ENCODE results near the gene LRRTM1.

Gene LRRTM1

GRCh38 chr2:80269806-80270205 lies 34.7 kb downstream of the LRRTM1 start:
- Histone ChIP-seq H3K4me3 (replicated peaks; ENCODE audit: insufficient read depth, low read length) (no peak overlapping the region), H3K27me3 (ENCODE audit: insufficient read depth, poor library complexity, severe bottlenecking) (no peaks in the 10 kb centered on the region), H3K27ac (replicated peaks) (no peak overlapping the region)
- no peak for TF ChIP-seq GABPA (IDR thresholded peaks at IDR 0.05; ENCODE audit: low read depth)
- TF ChIP-seq, protein P1, sequence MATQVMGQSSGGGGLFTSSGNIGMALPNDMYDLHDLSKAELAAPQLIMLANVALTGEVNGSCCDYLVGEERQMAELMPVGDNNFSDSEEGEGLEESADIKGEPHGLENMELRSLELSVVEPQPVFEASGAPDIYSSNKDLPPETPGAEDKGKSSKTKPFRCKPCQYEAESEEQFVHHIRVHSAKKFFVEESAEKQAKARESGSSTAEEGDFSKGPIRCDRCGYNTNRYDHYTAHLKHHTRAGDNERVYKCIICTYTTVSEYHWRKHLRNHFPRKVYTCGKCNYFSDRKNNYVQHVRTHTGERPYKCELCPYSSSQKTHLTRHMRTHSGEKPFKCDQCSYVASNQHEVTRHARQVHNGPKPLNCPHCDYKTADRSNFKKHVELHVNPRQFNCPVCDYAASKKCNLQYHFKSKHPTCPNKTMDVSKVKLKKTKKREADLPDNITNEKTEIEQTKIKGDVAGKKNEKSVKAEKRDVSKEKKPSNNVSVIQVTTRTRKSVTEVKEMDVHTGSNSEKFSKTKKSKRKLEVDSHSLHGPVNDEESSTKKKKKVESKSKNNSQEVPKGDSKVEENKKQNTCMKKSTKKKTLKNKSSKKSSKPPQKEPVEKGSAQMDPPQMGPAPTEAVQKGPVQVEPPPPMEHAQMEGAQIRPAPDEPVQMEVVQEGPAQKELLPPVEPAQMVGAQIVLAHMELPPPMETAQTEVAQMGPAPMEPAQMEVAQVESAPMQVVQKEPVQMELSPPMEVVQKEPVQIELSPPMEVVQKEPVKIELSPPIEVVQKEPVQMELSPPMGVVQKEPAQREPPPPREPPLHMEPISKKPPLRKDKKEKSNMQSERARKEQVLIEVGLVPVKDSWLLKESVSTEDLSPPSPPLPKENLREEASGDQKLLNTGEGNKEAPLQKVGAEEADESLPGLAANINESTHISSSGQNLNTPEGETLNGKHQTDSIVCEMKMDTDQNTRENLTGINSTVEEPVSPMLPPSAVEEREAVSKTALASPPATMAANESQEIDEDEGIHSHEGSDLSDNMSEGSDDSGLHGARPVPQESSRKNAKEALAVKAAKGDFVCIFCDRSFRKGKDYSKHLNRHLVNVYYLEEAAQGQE (IDR thresholded peaks at IDR 0.05; ENCODE audit: insufficient replicate concordance, low read depth) = no peak
- no peak for TF ChIP-seq POLR2AphosphoS5 (IDR thresholded peaks at IDR 0.05; ENCODE audit: low read depth)
- no peak for TF ChIP-seq SPI1 (IDR thresholded peaks at IDR 0.05; ENCODE audit: borderline replicate concordance, low read depth)
- TF ChIP-seq, protein P2, sequence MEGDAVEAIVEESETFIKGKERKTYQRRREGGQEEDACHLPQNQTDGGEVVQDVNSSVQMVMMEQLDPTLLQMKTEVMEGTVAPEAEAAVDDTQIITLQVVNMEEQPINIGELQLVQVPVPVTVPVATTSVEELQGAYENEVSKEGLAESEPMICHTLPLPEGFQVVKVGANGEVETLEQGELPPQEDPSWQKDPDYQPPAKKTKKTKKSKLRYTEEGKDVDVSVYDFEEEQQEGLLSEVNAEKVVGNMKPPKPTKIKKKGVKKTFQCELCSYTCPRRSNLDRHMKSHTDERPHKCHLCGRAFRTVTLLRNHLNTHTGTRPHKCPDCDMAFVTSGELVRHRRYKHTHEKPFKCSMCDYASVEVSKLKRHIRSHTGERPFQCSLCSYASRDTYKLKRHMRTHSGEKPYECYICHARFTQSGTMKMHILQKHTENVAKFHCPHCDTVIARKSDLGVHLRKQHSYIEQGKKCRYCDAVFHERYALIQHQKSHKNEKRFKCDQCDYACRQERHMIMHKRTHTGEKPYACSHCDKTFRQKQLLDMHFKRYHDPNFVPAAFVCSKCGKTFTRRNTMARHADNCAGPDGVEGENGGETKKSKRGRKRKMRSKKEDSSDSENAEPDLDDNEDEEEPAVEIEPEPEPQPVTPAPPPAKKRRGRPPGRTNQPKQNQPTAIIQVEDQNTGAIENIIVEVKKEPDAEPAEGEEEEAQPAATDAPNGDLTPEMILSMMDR (IDR thresholded peaks at IDR 0.05; ENCODE audit: insufficient read depth, low read length) = no peak
- DNase-seq (ENCODE audit: low read depth in 1 of 2, low spot score in 1 of 2) = no peak

DNA sequence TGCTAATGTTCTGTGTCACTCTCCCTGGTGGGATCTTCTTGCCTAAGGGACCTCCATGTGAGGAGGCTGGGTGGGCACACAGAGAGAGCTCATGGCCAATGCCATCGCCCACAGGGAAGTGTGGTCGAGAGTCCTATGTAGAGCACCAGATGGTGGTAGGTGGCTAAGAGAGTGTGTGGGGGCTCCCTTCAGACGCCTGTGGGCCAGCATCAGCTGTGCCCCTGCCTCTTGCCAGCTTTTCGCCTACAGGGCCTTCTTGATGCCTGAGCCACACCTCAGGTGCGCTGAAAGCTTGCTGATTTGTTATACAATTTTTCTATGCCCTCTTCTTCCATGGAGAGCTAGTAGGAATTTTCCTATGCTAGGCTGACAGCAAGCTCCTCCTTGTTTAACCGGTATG lies 38.3 kb downstream of the LRRTM1 start:
- TF ChIP-seq, protein P1 (IDR thresholded peaks at IDR 0.05; ENCODE audit: insufficient replicate concordance, low read depth) = no peak
- TF ChIP-seq GABPA (IDR thresholded peaks at IDR 0.05; ENCODE audit: low read depth) (no peak), SPI1 (IDR thresholded peaks at IDR 0.05; ENCODE audit: borderline replicate concordance, low read depth) (no peak), POLR2AphosphoS5 (IDR thresholded peaks at IDR 0.05; ENCODE audit: low read depth) (no peak)
- TF ChIP-seq, protein P2 (IDR thresholded peaks at IDR 0.05; ENCODE audit: insufficient read depth, low read length) = no peak
- no peak for DNase-seq (ENCODE audit: low read depth in 1 of 2, low spot score in 1 of 2)

DNA sequence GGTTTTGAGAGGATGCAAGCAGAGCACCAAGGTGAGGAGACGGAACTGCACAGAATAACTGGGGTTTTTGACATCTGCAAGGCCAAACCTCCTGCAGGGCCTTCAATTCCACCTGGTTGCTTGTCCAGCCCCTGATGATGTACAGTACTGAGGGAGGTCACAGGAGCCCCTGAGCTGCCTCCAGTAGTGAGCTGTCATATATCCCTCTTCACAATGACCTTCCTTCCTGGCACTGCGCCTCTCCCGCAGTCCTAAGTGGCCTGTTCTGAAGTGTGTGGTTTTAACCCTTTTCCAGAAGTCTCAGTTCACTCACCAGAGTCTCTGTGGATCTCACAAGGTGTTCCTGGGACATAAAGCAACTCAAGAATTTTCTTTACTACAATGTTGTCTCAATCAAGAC lies 45.3 kb downstream of the LRRTM1 start:
- Histone ChIP-seq H3K27me3 (ENCODE audit: insufficient read depth, poor library complexity, severe bottlenecking) (no peaks in the 10 kb centered on the region), H3K4me3 (replicated peaks; ENCODE audit: insufficient read depth, low read length) (no peak overlapping the region), H3K27ac (replicated peaks) (no peak overlapping the region)
- TF ChIP-seq GABPA (IDR thresholded peaks at IDR 0.05; ENCODE audit: low read depth) (no peak), POLR2AphosphoS5 (IDR thresholded peaks at IDR 0.05; ENCODE audit: low read depth) (no peak)
- TF ChIP-seq, protein P1 (IDR thresholded peaks at IDR 0.05; ENCODE audit: insufficient replicate concordance, low read depth) = no peak
- TF ChIP-seq, protein P2 (IDR thresholded peaks at IDR 0.05; ENCODE audit: insufficient read depth, low read length) = no peak
- DNase-seq (ENCODE audit: low read depth in 1 of 2, low spot score in 1 of 2) = no peak

More for the DNA sequence above, 38.3 kb downstream of the LRRTM1 start:
- no peak overlapping the region for H3K27ac ChIP-seq (replicated peaks)
- H3K27me3 ChIP-seq (ENCODE audit: insufficient read depth, poor library complexity, severe bottlenecking) = no peaks in the 10 kb centered on the region
- H3K4me3 ChIP-seq (replicated peaks; ENCODE audit: insufficient read depth, low read length) = no peak overlapping the region
